8988T (cell line): ENCODE data around the gene AGK.
"Not testable (repeated sequence)": the region's sequence is repeated elsewhere in the genome, so short reads cannot be mapped to it uniquely, and the experiment has no call there.

ENCODE experiments used
- DNase-seq: peaks from one replicate; pipeline ENCODE4 v3.0.0; 2011

The AGK gene

DNA sequence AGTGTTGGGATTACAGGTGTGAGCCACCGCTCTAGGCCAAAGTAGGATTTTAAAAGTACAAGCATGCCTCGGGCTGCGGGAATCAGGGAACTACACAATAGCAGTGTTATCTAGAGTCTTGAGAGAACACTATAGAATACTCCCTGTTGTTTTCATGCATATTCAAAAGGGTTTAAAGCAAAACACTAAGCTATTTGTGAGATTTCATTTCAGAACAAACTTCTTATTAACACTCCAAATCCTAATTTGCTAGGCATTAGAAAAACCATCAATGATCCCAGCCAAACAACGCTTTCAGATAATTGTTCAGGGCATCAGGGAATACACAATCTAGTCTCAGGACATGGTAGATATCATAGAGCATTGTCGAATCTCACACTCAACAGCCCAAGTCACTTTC lies 136.8 kb downstream of the AGK start:
- DNase-seq: no peak

DNA sequence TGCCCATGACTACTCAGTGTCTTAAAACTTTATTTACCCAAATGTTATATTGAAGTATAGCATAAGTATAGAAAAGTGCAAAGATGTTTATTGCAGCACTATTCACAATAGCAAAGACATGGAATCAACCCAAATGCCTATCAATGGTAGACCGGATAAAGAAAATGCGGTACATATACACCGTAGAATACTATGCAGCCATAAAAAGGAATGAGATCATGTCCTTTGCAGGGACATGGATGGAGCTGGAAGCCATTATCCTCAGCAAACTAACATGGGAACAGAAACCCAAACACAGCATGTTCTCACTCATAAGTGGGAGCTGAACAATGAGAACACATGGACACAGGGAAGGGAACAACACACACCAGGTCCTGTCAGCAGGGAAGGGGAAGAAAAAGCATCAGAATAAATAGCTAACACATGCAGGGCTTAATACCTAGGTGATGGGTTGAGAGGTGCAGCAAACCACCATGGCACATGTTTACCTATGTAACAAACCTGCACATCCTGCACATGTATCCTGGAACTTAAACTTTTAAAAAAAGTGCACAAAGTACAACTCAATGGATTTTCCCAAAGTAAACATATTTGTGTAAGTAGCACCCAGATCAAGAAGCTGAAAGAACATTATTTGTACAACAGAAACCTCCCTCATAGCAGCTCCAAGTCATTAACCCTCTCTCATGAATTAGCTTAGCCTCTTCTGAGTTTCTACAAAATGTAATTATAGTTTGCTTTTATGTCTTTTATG lies 138.0 kb downstream of the AGK start:
- DNase-seq: not testable (repeated sequence)

- DNase-seq: no peak
These were observed 140.3 kb downstream of the AGK start for GRCh38 chr7:141691540-141691939.

DNA sequence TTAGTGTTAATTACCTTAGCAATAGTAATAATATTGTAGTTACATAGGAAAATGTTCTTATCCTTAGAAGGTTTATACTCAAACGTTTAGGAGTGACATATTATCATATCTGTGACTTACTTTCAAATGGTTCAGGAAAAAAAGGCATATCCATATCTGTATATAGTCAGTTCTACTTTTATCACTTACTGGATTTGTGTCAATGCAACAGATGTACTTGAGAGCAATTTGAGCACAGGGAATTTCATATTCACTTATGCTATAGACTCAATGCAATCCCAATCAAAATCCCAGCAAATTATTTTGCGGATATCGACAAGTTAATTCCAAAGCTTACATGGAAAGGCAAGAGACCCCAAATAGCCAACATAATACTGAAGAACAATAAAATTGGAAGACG lies 140.8 kb downstream of the AGK start:
- no peak for DNase-seq

DNA sequence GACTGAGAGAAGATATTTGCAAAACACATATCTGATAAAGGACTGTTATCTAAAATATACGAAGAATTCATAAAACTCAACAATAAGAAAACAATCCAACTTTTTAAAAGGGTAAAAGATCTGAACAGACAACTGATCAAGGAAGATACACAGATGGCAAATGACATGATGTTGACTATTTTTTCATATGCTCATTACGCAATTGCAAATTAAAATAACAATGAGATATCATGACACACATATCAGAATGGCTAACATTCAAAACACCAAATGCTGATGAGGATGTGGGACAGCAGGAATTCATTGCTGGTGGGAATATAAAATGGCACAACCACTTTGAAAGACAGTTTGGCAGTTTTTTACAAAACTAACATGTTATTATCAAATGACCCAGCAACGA lies 141.9 kb downstream of the AGK start:
- DNase-seq: no peak

GRCh38 chr7:141695803-141696289 lies 144.6 kb downstream of the AGK start:
- no peak for DNase-seq

DNA sequence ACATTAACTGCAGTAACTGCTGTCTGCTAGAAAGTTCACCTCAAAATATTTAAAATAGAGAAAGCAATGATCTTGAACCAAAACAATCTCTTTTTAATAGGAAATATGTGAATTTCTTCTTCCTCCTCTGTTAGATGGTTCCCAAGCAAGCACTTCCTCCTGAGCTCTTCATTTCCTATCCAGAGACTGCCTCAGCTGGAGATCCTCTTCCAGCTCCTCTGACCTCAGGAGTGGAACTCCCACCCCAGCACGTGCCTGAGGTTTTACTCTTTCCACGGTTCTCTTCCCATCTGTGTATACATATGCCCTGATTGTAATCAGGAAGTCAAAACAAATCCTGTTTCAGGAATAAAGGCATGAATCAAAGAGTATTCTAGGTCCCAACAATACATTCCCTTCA lies 145.1 kb downstream of the AGK start:
- DNase-seq: no peak

DNA sequence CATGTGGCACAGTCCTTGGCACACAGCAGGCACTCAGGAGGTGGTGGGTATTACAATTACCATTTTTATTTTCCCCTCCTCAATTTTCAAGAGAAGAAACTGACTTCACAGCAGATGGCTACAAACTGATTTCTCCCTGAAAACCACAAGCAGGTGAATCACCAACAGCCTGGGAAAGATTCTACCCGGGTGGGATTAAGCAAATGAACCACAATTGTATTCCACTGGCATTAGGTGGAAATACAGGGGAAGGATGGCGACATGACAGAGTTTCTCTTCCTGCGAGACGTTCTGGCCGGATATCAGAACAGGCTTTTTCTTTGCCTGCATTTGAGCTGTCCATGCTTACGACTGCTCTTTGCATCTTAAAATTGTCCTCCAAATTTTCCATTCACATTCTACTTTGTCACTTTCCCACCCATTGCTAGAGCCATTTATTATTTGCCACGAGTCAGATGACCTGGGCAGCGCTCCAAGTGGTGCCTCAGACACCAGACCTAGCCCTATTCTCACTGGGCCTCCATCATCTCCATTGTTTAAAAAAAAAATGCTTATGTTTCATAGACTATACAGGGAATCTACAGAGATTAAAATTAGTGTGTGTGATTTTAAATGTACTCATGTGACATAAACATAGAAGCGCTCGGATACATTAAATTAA lies 146.1 kb downstream of the AGK start:
- DNase-seq: no peak

DNA sequence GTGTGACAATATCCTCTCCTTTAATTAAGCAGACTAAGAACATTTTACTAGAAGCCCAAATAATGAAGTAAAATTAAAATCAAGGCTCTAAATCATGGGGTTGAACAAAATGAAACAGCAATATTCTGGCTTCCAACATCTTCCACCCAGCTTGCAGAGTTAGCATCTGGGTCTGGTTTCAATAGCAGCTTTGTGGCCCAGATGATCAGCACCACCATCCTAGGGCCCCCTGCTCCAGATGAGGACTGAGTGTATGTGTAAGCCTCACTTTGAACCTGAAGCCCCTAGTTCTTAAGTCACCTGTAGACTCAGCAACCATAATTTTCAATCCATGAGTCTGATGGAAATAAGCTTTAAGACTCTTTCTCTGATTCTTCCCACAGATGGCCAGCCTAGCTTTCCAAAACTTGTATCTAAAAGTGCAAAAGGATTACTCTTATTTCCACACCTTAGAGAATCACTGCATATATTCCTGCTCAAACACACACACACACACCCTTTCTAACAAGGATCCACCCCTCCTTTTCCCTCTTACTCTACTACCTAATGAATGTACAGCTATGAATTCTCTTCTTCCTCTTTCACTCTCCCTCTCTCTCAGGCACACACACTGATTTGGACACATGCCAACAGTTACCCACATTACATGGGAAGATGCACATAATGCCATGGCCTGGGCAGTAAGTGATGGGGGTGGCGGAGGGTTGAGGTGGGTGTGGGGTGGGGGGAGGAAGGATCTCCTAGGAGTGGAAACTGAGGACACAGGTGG lies 147.2 kb downstream of the AGK start:
- no peak for DNase-seq

DNA sequence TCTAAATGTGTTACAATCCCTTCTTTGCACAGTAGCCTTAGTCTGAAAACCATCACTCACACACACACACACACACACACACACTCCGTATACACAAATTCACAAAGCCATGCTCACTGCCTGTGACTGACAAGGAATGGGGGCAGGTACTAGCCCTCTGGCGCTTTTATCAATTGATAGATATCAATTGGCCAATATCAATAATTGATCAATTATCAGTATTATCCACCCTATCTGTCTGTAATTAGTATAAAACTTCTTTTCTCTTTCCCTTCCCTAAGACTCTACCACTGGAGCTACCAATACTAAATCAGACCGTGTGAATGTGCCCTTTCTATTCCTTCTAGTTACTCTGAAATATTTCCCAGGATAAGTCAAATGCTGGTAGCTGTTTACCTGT lies 148.7 kb downstream of the AGK start:
- no peak for DNase-seq

- no peak for DNase-seq
These were observed 149.2 kb downstream of the AGK start for GRCh38 chr7:141700296-141700847.

DNA sequence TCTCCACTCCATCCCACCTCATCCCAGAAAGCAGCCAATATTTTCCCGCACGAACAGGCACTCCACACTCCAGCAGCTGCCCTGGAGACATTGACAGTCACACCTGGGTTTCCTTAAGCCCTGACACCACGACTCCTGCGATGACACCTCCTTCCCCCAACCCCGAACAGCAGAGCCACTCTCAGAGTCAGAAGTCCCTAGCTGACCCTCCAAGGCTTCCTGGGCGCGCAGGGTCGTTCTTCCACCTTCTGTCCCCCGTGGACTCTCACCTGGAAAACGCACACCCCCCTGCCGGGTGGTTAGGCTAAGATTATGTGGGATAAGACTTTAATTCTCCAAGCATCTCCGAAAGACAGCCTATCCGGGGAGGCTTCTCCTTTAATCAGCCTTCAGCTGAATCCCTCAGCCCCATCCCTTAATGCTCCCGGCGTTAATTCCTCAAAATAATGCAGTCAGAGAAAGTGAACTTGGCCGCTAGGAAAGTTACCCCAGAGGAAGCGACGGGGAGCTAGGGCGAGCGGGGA lies 149.7 kb downstream of the AGK start:
- no peak for DNase-seq

DNA sequence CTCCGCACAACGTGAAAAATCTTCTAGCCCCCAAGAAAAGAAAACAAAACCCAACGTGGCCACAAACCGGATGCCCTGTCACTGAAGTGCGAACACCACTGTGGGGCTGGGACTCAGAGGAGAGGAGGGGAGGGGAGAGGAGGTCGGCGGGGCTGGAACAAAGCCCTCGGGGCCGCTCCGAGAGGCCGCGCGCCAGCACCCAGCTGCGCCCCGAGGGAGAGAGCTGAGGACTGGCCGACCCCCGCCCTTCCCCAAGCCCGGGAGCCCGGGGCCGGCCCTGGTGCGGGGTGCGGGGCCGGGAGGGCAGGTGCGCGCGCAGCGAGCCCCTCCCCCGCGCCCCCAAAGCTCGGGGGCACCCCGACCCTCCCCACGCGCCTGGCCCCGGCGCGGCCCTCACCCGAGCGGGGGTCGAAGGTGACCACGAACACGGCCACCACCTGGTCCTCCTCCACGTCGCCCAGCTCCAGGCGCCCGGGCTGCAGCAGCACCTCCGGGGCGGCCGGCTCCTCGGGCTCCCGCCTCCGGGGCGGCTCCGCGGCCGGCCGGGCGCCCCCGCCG lies 150.4 kb downstream of the AGK start:
- DNase-seq: peak; percentile 21

DNA sequence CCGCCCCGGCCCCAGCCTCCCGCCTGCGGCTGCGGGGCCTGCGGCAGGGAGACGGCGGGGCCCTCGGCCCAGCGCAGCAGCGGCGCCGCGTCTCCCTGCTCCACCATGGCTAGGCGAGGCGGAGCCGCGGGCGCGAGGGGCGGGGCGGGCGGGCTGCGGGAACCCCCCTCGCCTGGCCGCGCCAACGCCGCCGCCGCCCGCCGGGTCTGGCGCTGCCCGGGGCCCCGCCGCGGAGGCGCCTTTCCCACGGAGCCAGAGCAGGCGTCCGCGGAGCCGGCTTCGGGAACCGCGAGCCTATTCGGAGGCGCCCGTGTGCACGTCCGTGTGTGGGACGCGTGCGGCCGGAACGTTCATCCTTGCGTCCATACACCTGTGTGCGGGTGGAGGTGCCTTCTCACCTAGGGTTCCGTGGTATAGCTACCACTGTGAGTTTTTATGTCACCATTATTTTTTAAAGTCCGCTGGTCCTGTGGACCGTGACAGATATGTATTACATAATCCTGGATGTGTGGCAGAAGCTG lies 150.9 kb downstream of the AGK start, which contains the start of gene DENND11:
TSS of gene DENND11 (minus strand) at position 120 of the 521 bp plus-strand sequence. CDS start at position 107, 13 bp downstream.
- peak; percentile 31 for DNase-seq

DNA sequence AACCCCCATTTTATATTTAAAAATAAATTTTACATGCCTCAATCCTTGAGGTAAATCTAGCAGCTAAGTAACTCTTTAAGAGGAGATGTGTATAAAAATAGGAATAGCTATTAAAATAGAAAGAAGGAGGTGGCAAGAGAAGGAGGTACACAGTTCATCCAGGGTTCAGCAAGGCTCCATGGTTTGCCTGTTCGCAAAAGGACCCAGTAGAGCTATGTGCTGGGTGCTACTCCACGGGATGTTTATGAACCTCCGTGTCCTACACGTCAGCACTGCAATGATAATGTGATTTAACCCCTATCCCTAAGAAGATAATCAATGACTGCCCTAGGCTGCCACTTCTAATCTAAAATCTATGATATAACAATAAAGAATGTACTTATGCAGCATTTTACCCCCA lies 151.7 kb downstream of the AGK start:
- DNase-seq: no peak

GRCh38 chr7:141704112-141704511 lies 152.9 kb downstream of the AGK start:
- DNase-seq: no peak

DNA sequence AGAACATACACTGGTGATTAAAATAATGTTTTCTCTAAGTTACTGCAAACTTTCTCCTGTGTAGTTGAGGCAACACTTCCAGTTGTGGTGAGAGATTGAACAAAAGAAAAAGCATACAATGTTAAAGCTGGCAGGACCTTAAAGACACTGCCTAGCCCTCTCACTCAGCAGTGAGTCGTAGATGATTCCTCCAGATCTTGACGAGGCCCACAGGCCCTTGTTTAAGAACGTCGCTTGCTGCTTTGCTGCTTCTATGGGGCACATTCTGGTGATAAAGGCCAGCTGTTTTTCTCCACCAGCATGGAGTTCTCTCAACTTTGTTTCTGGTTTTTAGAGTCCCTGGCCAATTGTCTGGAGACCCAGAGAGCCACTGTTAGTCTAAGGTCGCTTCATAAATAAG lies 153.5 kb downstream of the AGK start:
- no peak for DNase-seq
